DND-41 (cell line): ENCODE data around the gene VCL.

Source experiments
- ATAC-seq: fragments of 200-7000 bp; cut with Tn5 transposase; 3 replicates; pipeline ENCODE4 v1.9.1; 2021; ENCODE audit warnings: low read depth; ENCODE audit not compliant: insufficient read depth
- DNase-seq: peaks from one replicate; pipeline ENCODE4 v3.0.0-alpha.2; 2020
- H2AFZ ChIP-seq: 2 replicates; pipeline ENCODE4 v1.6.0; 2012; ENCODE audit warnings: low read depth, low read length
- H3K27ac ChIP-seq: 2 replicates; pipeline ENCODE4 v1.5.1; 2012; ENCODE audit warnings: low read length, inconsistent platforms
- H3K27me3 ChIP-seq: fragments of 200-600 bp; sonication (generic); 2 replicates; pipeline ENCODE4 v1.6.0; 2012; ENCODE audit warnings: low read length, mild to moderate bottlenecking, inconsistent platforms; ENCODE audit not compliant: insufficient read depth, poor library complexity
- H3K36me3 ChIP-seq: 2 replicates; pipeline ENCODE4 v1.5.1; 2012; ENCODE audit warnings: low read length, inconsistent platforms; ENCODE audit not compliant: insufficient read depth
- H3K4me1 ChIP-seq: 2 replicates; pipeline ENCODE4 v1.5.1; 2012; ENCODE audit warnings: mild to moderate bottlenecking, low read length; ENCODE audit not compliant: insufficient read depth
- H3K4me2 ChIP-seq: 2 replicates; pipeline ENCODE4 v1.6.0; 2012; ENCODE audit warnings: mild to moderate bottlenecking, moderate library complexity, low read length, inconsistent platforms; ENCODE audit not compliant: insufficient read depth
- H3K4me3 ChIP-seq, 2 experiments: fragments of 200-600 bp in 1 of 2; shearing (Covaris generic) in 1 of 2; 2 replicates each; pipeline ENCODE4 v1.5.1; 2012 to 2016; ENCODE audit warnings: inconsistent platforms in 2 of 2, low read length in 2 of 2, mild to moderate bottlenecking in 2 of 2, low read depth in 1 of 2, moderate library complexity in 1 of 2
- H3K79me2 ChIP-seq: 2 replicates; pipeline ENCODE4 v1.6.0; 2012; ENCODE audit warnings: low read length, inconsistent platforms; ENCODE audit not compliant: insufficient read depth
- H3K9ac ChIP-seq: 2 replicates; pipeline ENCODE4 v1.6.0; 2012; ENCODE audit warnings: low read depth, mild to moderate bottlenecking, inconsistent platforms, low read length, moderate library complexity
- H3K9me3 ChIP-seq: 2 replicates; pipeline ENCODE4 v1.5.1; 2012; ENCODE audit warnings: low read length, moderate library complexity, mild to moderate bottlenecking, inconsistent platforms; ENCODE audit not compliant: insufficient read depth, severe bottlenecking
- H4K20me1 ChIP-seq: 2 replicates; pipeline ENCODE4 v1.6.0; 2012; ENCODE audit warnings: low read length; ENCODE audit not compliant: insufficient read depth
- CTCF ChIP-seq: IDR thresholded peaks from 2 replicates; pipeline ENCODE4 v1.5.1; 2012; ENCODE audit warnings: borderline replicate concordance, low read length, moderate library complexity, mild to moderate bottlenecking; ENCODE audit not compliant: poor library complexity, severe bottlenecking; ENCODE audit errors: extremely low read depth
- EZH2 ChIP-seq: IDR thresholded peaks from 3 replicates; pipeline ENCODE4 v1.6.1; 2012; ENCODE audit warnings: borderline replicate concordance, low read depth, mild to moderate bottlenecking, moderate library complexity, low read length, inconsistent platforms; ENCODE audit not compliant: severe bottlenecking

The VCL gene

GRCh38 chr10:74153676-74154075 is 155.8 kb downstream of the VCL start:
- no peaks in the 10 kb centered on the region for H3K36me3 ChIP-seq
- H3K27me3 ChIP-seq = no peaks in the 10 kb centered on the region
- no peaks in the 10 kb centered on the region for H4K20me1 ChIP-seq
- H2AFZ ChIP-seq = no peak overlapping the region
- TF ChIP-seq EZH2 (no peak), CTCF (no peak)
- H3K79me2 ChIP-seq = peaks cover 47% of the 10 kb centered on the region
- H3K27ac ChIP-seq = no peak overlapping the region
- ATAC-seq (no peak), DNase-seq (no peak)
- no peak overlapping the region for H3K9ac ChIP-seq
- no peak overlapping the region for H3K4me2 ChIP-seq
- H3K4me1 ChIP-seq = peaks cover 30% of the 10 kb centered on the region
- no peaks in the 10 kb centered on the region for H3K9me3 ChIP-seq
- H3K4me3 ChIP-seq = no peak overlapping the region

DNA sequence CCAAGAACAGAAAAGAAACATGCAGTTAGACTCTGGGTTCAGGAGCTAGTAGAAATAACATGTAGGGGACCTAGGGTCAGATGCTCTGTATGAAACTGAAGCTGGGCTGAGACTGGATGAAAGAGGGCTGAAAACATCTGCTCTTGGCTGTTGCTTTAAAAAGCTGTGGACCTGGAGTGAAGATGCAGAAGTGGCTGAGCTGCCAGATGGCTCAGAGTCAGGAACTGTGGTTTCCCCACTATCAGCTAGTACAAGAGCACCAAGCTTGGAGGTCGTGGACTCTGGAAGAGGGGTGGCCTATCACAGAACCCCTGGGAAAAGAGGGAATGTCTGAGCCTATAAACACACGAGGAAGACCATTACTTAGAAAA is 159.0 kb downstream of the VCL start:
- no peak overlapping the region for H3K27ac ChIP-seq
- no peak overlapping the region for H2AFZ ChIP-seq
- peaks cover 23% of the 10 kb centered on the region for H3K79me2 ChIP-seq
- no peaks in the 10 kb centered on the region for H3K27me3 ChIP-seq
- DNase-seq (no peak), ATAC-seq (peak; percentile 76)
- H3K4me2 ChIP-seq = no peak overlapping the region
- no peak for TF ChIP-seq EZH2
- no peak for TF ChIP-seq CTCF
- no peak overlapping the region for H3K9ac ChIP-seq
- H3K9me3 ChIP-seq = no peaks in the 10 kb centered on the region
- no peak overlapping the region for H3K4me3 ChIP-seq
- peaks cover 16% of the 10 kb centered on the region for H3K4me1 ChIP-seq
- no peaks in the 10 kb centered on the region for H3K36me3 ChIP-seq
- no peaks in the 10 kb centered on the region for H4K20me1 ChIP-seq

DNA sequence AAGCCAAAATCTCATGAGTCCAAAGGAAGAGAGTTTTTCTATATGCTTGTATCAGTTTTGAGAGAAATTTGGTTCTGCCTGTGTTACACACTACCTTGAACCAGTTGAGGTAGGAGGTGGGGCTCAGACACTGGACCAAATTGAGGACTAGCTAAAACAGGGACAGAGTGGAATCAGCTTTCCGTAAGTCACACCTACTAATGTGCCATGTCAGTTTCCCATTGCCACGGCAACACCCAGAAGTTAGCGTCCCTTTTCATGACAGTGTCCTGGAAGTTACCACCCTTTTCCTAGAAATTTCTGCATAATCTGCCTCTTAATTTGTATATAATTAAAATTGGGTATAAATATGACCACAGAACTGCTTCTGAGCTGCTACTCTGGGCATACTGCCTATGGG is 162.1 kb downstream of the VCL start:
- DNase-seq (no peak), ATAC-seq (no peak)
- Histone ChIP-seq H3K27ac (no peak overlapping the region), H2AFZ (no peak overlapping the region), H3K36me3 (no peaks in the 10 kb centered on the region), H3K4me2 (no peak overlapping the region), H3K9ac (no peak overlapping the region), H3K79me2 (peaks cover 6% of the 10 kb centered on the region), H3K4me3 (no peak overlapping the region), H3K4me1 (no peaks in the 10 kb centered on the region), H3K9me3 (no peaks in the 10 kb centered on the region), H3K27me3 (no peaks in the 10 kb centered on the region), H4K20me1 (no peaks in the 10 kb centered on the region)
- TF ChIP-seq EZH2 (no peak), CTCF (no peak)
